ENCODE measurements around the gene CATSPER1.

CATSPER1 gene

GRCh38 chr11:66026017-66026529 lies at the start of gene CATSPER1:
CATSPER1 (minus strand) TSS chr11:66026479; CDS start chr11:66026379, 100 bp downstream.
- no peak for DNase-seq

GRCh38 chr11:66075273-66075672 lies 49.0 kb upstream of the CATSPER1 start:
- no peak for DNase-seq

GRCh38 chr11:66073669-66074068 lies 47.4 kb upstream of the CATSPER1 start:
- no peak for DNase-seq

GRCh38 chr11:66072518-66072917 lies 46.2 kb upstream of the CATSPER1 start:
- DNase-seq = no peak

GRCh38 chr11:66072081-66072480 lies 45.8 kb upstream of the CATSPER1 start:
- no peak for DNase-seq

GRCh38 chr11:66071381-66071801 lies 45.1 kb upstream of the CATSPER1 start:
- no peak for DNase-seq

GRCh38 chr11:66070604-66071380 lies 44.5 kb upstream of the CATSPER1 start:
- DNase-seq = no peak

- DNase-seq = peak; percentile 89
Observed at GRCh38 chr11:66069715-66070603, 43.7 kb upstream of the CATSPER1 start, which contains the start of gene PACS1. PACS1 (plus strand) TSS chr11:66070272; CDS start chr11:66070487, 215 bp downstream.

- DNase-seq = no peak
Observed at GRCh38 chr11:66068923-66069714, 42.8 kb upstream of the CATSPER1 start.

GRCh38 chr11:66068154-66068821 lies 42.0 kb upstream of the CATSPER1 start:
- peak; percentile 66 for DNase-seq

- no peak for DNase-seq
Observed at GRCh38 chr11:66067640-66068039, 41.4 kb upstream of the CATSPER1 start.

GRCh38 chr11:66066751-66067150 lies 40.5 kb upstream of the CATSPER1 start:
- DNase-seq = no peak

- no peak for DNase-seq
Observed at GRCh38 chr11:66064571-66064970, 38.3 kb upstream of the CATSPER1 start.

GRCh38 chr11:66063900-66064299 lies 37.6 kb upstream of the CATSPER1 start:
- DNase-seq = no peak

- DNase-seq = no peak
Observed at GRCh38 chr11:66062408-66062807, 36.1 kb upstream of the CATSPER1 start.

GRCh38 chr11:66061268-66061667 lies 35.0 kb upstream of the CATSPER1 start:
- DNase-seq = no peak

- DNase-seq = no peak
Observed at GRCh38 chr11:66059966-66060680, 33.8 kb upstream of the CATSPER1 start.

- DNase-seq = no peak
Observed at GRCh38 chr11:66056501-66056900, 30.2 kb upstream of the CATSPER1 start.

GRCh38 chr11:66055021-66055420 lies 28.7 kb upstream of the CATSPER1 start:
- DNase-seq = no peak

- DNase-seq = no peak
Observed at GRCh38 chr11:66052664-66052982, 26.3 kb upstream of the CATSPER1 start.
